Esophagus muscularis mucosa (tissue), 3 donors: ENCODE data around the gene PIAS4.

Experiments
- POLR2A ChIP-seq: fragments of 450-650 bp; IDR thresholded peaks from one replicate; pipeline ENCODE4 v1.6.1; 2017; ENCODE audit warnings: antibody characterized with exemption, moderate library complexity, mild to moderate bottlenecking, low read depth
- TF ChIP-seq, protein P1 (sequence below), 3 experiments: fragments of 200-600 bp in 2 of 3; fragments of 450-650 bp in 1 of 3; sonication (generic) in 2 of 3; IDR thresholded peaks; one replicate each; pipeline ENCODE4 v1.5.1; 2017 to 2019; ENCODE audit warnings: antibody characterized with exemption in 3 of 3, mild to moderate bottlenecking in 2 of 3, moderate library complexity in 1 of 3

DNA sequence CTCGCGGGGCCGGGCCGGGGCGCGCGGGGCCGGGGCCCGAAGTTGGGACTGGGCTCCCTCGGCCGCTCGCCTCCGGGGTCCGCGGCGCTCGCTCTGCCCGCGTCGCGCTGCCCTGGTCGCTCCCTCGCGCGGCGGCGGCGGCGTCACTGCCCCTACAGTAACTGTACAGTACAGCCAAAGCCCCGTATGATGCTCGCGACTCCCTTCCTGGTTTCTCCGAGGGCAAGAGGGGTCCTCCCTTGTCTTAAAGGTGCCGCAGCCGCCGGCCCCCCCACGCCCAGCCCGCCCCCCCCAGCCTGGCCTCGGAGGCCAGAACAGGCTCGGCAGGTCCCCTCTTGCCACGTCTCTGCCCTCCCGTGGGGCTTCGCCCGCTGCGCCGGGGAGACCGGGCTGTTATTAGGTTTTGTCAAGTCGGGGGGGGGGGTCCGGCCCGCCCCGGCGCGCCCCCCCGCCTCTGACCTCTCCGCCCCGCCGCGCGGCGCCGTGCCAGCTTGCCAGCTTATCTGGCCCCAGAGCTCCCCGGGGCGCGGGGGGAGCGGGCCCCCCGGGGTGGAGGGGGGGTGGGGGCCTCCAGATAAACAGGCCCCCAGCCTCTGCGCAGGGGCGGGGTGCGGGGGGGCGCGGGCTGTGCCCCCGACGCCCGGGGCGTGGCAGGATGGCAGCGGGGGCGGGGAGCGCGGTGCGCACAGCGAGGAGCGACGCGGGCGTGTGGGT, 59.3 kb downstream of the PIAS4 start, which contains the start of gene ZBTB7A:
- TF ChIP-seq, protein P1, sequence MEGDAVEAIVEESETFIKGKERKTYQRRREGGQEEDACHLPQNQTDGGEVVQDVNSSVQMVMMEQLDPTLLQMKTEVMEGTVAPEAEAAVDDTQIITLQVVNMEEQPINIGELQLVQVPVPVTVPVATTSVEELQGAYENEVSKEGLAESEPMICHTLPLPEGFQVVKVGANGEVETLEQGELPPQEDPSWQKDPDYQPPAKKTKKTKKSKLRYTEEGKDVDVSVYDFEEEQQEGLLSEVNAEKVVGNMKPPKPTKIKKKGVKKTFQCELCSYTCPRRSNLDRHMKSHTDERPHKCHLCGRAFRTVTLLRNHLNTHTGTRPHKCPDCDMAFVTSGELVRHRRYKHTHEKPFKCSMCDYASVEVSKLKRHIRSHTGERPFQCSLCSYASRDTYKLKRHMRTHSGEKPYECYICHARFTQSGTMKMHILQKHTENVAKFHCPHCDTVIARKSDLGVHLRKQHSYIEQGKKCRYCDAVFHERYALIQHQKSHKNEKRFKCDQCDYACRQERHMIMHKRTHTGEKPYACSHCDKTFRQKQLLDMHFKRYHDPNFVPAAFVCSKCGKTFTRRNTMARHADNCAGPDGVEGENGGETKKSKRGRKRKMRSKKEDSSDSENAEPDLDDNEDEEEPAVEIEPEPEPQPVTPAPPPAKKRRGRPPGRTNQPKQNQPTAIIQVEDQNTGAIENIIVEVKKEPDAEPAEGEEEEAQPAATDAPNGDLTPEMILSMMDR (IDR thresholded peaks at IDR 0.05) = no peak
- no peak for TF ChIP-seq POLR2A
